ENCODE measurements around the gene SPEF1.

The SPEF1 gene

DNA sequence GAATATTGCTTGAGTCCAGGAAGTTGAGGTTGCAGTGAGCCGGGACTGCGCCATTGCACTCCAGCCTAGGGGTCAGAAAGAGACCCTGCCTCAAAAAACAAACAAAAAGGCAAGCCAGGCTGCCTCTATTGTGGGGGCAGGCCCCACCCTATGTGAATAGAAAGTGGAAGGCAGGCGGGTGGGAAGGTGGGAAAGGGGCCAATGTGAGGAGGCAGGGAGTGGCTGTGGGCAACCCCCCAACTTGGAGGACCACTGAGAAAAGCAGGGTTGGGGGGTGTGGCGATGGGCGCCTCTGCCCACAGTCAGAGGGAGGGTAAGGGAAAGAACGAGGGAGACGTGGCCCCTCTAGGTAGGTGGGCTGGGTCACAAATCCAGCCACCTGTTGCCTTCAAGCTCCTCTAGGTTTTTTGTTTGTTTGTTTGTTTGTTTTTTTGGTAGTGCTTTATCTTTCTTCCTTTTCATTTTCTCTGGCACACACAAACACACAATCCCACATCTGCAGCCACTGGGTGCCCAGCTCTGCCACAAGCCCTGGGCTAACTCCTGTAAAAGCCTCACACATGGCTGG is 33.8 kb upstream of the SPEF1 start:
- H3K9me3 Mint-ChIP-seq = no peaks in the 10 kb centered on the region
- H3K4me3 Mint-ChIP-seq = no peak overlapping the region
- peak overlapping the region; percentile 88 for H3K27ac Mint-ChIP-seq
- H3K27me3 Mint-ChIP-seq = no peaks in the 10 kb centered on the region
- H3K4me1 Mint-ChIP-seq (ENCODE audit: low read depth) = peaks cover 85% of the 10 kb centered on the region
- peaks cover 1% of the 10 kb centered on the region for H3K36me3 Mint-ChIP-seq (ENCODE audit: low read depth)
- no peak for DNase-seq

GRCh38 chr20:3813848-3814581 is 32.8 kb upstream of the SPEF1 start:
- peaks cover 77% of the 10 kb centered on the region for H3K4me1 Mint-ChIP-seq (ENCODE audit: low read depth)
- H3K36me3 Mint-ChIP-seq (ENCODE audit: low read depth) = peaks cover 1% of the 10 kb centered on the region
- H3K9me3 Mint-ChIP-seq = no peaks in the 10 kb centered on the region
- H3K27me3 Mint-ChIP-seq = no peaks in the 10 kb centered on the region
- peak; percentile 45 for DNase-seq
- peak overlapping the region; percentile 15 for H3K4me3 Mint-ChIP-seq
- peak overlapping the region; percentile 81 for H3K27ac Mint-ChIP-seq

DNA sequence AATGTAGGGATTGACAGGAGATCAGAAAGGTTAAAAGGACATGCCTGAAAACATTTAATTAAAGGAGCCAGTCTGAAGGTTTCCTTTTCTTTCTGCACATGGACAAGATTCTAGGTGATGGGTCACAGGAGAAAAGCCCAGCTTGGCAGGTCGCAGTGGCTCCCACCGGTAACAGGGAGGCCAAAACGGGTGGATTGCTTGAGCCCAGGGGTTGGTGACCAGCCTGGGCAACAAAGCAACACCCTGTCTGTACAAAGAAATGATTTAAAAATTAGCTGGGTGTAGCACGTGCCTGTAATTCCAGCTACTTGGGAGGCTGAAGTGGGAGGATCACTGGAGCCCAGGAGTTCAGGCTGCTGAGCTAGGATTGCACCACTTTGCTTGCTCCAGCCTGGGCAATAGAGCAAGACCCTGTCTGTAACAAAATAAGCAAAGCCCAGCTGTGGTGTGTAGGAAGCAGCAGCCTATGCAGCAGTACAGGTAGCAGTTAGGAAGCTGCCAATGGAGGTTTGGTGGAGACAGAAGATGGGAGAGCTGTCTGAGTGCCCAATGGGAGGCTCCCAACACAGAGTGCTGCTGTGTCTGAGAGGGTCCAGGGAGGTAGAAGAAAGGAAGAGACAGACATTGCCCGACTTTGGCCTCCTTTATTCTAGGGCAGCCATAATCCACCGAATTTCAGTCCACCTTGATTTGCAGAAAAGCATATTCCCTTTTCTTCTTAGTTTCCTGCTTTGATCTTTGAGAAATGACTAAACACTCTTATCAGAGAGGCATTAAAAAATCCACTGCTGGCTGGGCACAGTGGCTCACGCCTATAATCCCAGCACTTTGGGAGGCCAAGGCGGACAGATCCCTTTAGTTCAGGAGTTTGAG is 32.0 kb upstream of the SPEF1 start:
- Mint-ChIP-seq H3K4me3 (peak overlapping the region; percentile 15), H3K36me3 (ENCODE audit: low read depth) (peaks cover 1% of the 10 kb centered on the region), H3K27ac (peak overlapping the region; percentile 81), H3K9me3 (no peaks in the 10 kb centered on the region), H3K4me1 (ENCODE audit: low read depth) (peaks cover 74% of the 10 kb centered on the region), H3K27me3 (no peaks in the 10 kb centered on the region)
- DNase-seq = no peak

DNA sequence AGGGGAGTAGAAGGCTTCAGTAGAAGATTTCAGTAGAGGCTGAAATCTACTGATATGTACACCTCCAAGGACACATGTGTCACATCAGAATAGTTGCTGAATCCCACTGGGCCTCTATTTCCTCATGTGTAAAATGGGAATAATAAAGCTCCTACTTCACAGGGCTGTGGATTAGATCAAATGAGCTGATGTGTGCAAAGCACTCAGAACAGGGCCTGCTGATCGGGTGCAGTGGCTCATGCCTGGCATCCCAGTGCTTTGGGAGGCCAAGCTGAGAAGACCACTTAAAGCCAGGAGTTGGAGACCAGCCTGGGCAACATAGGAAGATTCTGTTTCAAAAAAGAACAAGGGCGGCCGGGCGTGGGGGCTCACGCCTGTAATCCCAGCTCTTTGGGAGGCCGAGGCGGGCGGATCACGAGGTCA is 31.0 kb upstream of the SPEF1 start:
- Mint-ChIP-seq H3K9me3 (no peaks in the 10 kb centered on the region), H3K27ac (peak overlapping the region; percentile 96), H3K27me3 (no peaks in the 10 kb centered on the region), H3K36me3 (ENCODE audit: low read depth) (peaks cover 2% of the 10 kb centered on the region), H3K4me3 (peak overlapping the region; percentile 72), H3K4me1 (ENCODE audit: low read depth) (peaks cover 77% of the 10 kb centered on the region)
- no peak for DNase-seq

DNA sequence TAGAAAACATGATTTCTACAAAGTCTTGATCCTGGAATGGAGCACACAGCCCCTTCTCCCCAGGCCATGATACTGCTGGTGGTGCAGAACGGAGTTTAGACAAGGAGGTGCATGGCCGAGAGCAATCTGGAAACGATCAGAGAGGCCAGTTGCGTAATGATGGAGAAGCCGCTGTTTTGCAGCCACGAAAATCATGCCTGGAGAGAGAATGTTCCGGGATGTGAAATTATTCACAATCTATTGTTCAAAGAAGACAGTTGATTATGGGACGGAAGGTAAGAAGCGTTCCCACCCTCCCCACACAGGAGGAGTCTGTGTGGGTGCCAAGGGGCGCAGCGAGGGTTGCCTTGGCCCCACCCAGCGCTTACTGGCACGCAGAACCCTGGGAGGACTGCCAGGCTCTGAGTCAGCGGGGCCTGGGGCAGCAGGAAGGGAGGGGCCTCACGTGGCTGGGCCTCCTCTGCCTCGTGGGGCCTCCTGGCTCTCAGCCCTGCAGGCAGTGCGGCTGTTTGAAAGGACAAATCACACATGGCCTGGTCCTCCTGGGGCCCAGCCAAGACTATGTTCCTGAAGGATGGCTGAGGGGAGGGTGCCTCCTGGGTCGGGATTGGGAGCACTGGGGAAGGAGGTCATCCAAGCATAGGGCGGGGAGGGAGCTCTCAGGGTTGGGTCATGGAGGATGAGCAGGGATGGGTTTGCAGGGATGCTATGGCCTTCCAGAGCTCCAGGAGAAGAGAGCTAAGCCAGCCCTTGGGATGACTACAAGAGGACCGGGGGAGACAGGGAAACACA is 30.4 kb upstream of the SPEF1 start:
- DNase-seq = peak; percentile 93
- Mint-ChIP-seq H3K9me3 (no peaks in the 10 kb centered on the region), H3K4me3 (peak overlapping the region; percentile 72), H3K36me3 (ENCODE audit: low read depth) (peaks cover 8% of the 10 kb centered on the region), H3K27ac (peak overlapping the region; percentile 96), H3K4me1 (ENCODE audit: low read depth) (peaks cover 80% of the 10 kb centered on the region), H3K27me3 (no peaks in the 10 kb centered on the region)

- peaks cover 37% of the 10 kb centered on the region for H3K36me3 Mint-ChIP-seq (ENCODE audit: low read depth)
- no peaks in the 10 kb centered on the region for H3K9me3 Mint-ChIP-seq
- H3K27ac Mint-ChIP-seq = no peak overlapping the region
- H3K27me3 Mint-ChIP-seq = no peaks in the 10 kb centered on the region
- peaks cover 73% of the 10 kb centered on the region for H3K4me1 Mint-ChIP-seq (ENCODE audit: low read depth)
- no peak overlapping the region for H3K4me3 Mint-ChIP-seq
- no peak for DNase-seq
These were observed 27.3 kb upstream of the SPEF1 start for GRCh38 chr20:3808544-3808943.

- peaks cover 69% of the 10 kb centered on the region for H3K4me1 Mint-ChIP-seq (ENCODE audit: low read depth)
These were observed 23.5 kb upstream of the SPEF1 start for GRCh38 chr20:3804781-3805180.

DNA sequence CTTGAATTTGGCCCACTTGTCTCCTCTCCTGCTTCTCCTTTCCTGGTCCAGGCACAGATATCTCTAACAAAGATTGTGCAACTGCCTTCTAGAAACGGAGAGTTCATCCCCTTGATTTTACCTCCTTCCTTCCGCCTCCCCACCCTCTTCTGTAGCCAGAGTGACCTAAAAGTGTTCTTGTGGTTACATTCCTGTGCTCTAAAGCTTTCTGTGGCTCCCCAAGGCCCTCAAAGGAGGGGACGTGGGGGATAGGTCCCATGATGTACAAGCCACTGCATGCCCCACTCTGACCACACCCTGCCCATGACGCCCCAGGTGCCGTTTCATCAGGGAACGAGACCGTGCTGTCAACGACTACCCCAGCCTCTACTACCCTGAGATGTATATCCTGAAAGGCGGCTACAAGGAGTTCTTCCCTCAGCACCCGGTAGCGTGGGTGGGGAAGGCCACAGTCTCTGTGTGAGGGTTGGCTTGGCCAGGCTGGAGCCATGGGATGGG is 23.1 kb upstream of the SPEF1 start:
- no peaks in the 10 kb centered on the region for H3K27me3 Mint-ChIP-seq

More at GRCh38 chr20:3804781-3805180, 23.5 kb upstream of the SPEF1 start:
- no peak overlapping the region for H3K4me3 Mint-ChIP-seq
- no peak for DNase-seq
- peak overlapping the region; percentile 51 for H3K27ac Mint-ChIP-seq
- H3K27me3 Mint-ChIP-seq = no peaks in the 10 kb centered on the region
- H3K36me3 Mint-ChIP-seq (ENCODE audit: low read depth) = peaks cover 73% of the 10 kb centered on the region
- H3K9me3 Mint-ChIP-seq = no peaks in the 10 kb centered on the region

DNA sequence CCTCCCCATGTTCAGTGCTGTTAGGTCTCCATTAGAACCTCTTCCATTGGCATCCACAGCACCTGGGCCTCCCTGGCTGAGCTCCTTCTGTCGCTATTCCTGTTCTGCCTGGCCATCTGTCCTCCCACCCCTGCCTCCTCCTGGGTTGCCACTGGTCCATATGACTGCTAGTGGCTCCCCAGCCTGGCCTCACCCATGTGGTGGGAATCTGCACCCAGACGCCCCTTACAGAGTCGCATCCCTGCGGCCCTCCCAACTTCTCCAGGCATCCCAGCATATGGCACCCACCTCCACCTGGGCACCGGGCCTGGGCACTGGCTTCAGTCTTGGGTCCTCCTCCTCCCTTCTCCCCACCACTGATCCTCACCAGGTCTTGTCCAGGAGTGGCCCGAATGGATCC is 22.6 kb upstream of the SPEF1 start:
- Mint-ChIP-seq H3K4me1 (ENCODE audit: low read depth) (peaks cover 78% of the 10 kb centered on the region), H3K27ac (peak overlapping the region; percentile 79), H3K4me3 (no peak overlapping the region), H3K36me3 (ENCODE audit: low read depth) (peaks cover 80% of the 10 kb centered on the region), H3K27me3 (no peaks in the 10 kb centered on the region), H3K9me3 (no peaks in the 10 kb centered on the region)
- DNase-seq = no peak

More for the DNA sequence above, 23.1 kb upstream of the SPEF1 start:
- peak overlapping the region; percentile 79 for H3K27ac Mint-ChIP-seq
- H3K9me3 Mint-ChIP-seq = no peaks in the 10 kb centered on the region
- H3K4me3 Mint-ChIP-seq = no peak overlapping the region
- no peak for DNase-seq
- peaks cover 73% of the 10 kb centered on the region for H3K4me1 Mint-ChIP-seq (ENCODE audit: low read depth)
- peaks cover 77% of the 10 kb centered on the region for H3K36me3 Mint-ChIP-seq (ENCODE audit: low read depth)

- Mint-ChIP-seq H3K27me3 (no peaks in the 10 kb centered on the region), H3K4me1 (ENCODE audit: low read depth) (peaks cover 81% of the 10 kb centered on the region), H3K27ac (peak overlapping the region; percentile 79), H3K4me3 (no peak overlapping the region), H3K9me3 (no peaks in the 10 kb centered on the region), H3K36me3 (ENCODE audit: low read depth) (peaks cover 86% of the 10 kb centered on the region)
- no peak for DNase-seq
These were observed 22.0 kb upstream of the SPEF1 start for GRCh38 chr20:3803289-3803688.

GRCh38 chr20:3802524-3803239 is 21.4 kb upstream of the SPEF1 start:
- DNase-seq = no peak
- Mint-ChIP-seq H3K4me1 (ENCODE audit: low read depth) (peaks cover 82% of the 10 kb centered on the region), H3K9me3 (no peaks in the 10 kb centered on the region), H3K4me3 (no peak overlapping the region), H3K36me3 (ENCODE audit: low read depth) (peaks cover 92% of the 10 kb centered on the region), H3K27me3 (no peaks in the 10 kb centered on the region), H3K27ac (peak overlapping the region; percentile 65)

DNA sequence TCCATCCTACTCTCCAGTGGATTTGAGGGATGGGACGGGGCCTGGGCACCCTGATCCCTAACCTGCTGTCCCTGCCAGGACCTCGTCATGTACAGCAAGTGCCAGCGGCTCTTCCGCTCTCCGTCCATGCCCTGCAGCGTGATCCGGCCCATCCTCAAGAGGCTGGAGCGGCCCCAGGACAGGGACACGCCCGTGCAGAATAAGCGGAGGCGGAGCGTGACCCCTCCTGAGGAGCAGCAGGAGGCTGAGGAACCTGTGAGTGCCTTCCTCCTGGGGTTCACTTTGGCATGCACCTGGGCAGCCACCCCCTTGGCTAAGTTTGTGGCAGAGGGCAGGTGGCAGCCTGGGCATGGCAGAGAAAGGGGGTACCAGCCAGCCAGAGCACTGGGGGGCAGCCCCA is 20.6 kb upstream of the SPEF1 start:
- H3K9me3 Mint-ChIP-seq = no peaks in the 10 kb centered on the region

GRCh38 chr20:3801299-3801698 is 20.1 kb upstream of the SPEF1 start:
- H3K9me3 Mint-ChIP-seq = no peaks in the 10 kb centered on the region
- H3K36me3 Mint-ChIP-seq (ENCODE audit: low read depth) = peaks cover 95% of the 10 kb centered on the region
- no peak for DNase-seq
- H3K4me3 Mint-ChIP-seq = no peak overlapping the region
- no peaks in the 10 kb centered on the region for H3K27me3 Mint-ChIP-seq
- H3K27ac Mint-ChIP-seq = peak overlapping the region; percentile 97
- peaks cover 82% of the 10 kb centered on the region for H3K4me1 Mint-ChIP-seq (ENCODE audit: low read depth)

More for the DNA sequence above, 20.6 kb upstream of the SPEF1 start:
- DNase-seq = no peak
- Mint-ChIP-seq H3K4me3 (no peak overlapping the region), H3K27me3 (no peaks in the 10 kb centered on the region), H3K36me3 (ENCODE audit: low read depth) (peaks cover 96% of the 10 kb centered on the region), H3K4me1 (ENCODE audit: low read depth) (peaks cover 82% of the 10 kb centered on the region), H3K27ac (peak overlapping the region; percentile 40)

All from activated T-cell treated with anti-CD3 and anti-CD28 coated beads, Interleukin-2, amount 50 U/mL, for 24 hours (primary cell).